Lung (tissue), 12 donors: ENCODE measurements around the gene KIF26B. TPM values are rescaled to one million over a fixed set of nuclear protein-coding genes. Genes with fewer than 3 reads are reported as not detected.

Experiments used
- ATAC-seq: fragments of 200-7000 bp; cut with Tn5 transposase; one replicate; pipeline ENCODE4 v1.9.1; 2020; ENCODE audit warnings: moderate number of reproducible peaks; ENCODE audit not compliant: insufficient read depth, low FRiP score
- DNase-seq, 3 donors: peaks; one replicate each; pipeline ENCODE4 v3.0.0-alpha.2; 2013 to 2017
- H3K27ac ChIP-seq, 2 donors: one replicate each; pipeline ENCODE4 v1.5.1; 2013; ENCODE audit warnings: mild to moderate bottlenecking in 2 of 2, moderate library complexity in 2 of 2, control low read depth in 1 of 2, inconsistent platforms in 1 of 2, low read depth in 1 of 2, low read length in 1 of 2
- H3K27me3 ChIP-seq, 3 donors: one replicate each; pipeline ENCODE4 v1.5.1; 2013; ENCODE audit warnings: low read length in 2 of 3; ENCODE audit not compliant: control insufficient read depth in 3 of 3, insufficient read depth in 3 of 3
- H3K36me3 ChIP-seq, 4 donors: one replicate each; pipeline ENCODE4 v1.5.1; 2013; ENCODE audit warnings: low read length in 4 of 4, mild to moderate bottlenecking in 1 of 4, moderate library complexity in 1 of 4; ENCODE audit not compliant: control insufficient read depth in 4 of 4, insufficient read depth in 4 of 4
- H3K4me1 ChIP-seq, 5 donors: one replicate each; pipeline ENCODE4 v1.5.1; 2013; ENCODE audit warnings: low read length in 5 of 5, mild to moderate bottlenecking in 2 of 5, moderate library complexity in 1 of 5; ENCODE audit not compliant: control insufficient read depth in 5 of 5, insufficient read depth in 5 of 5
- H3K4me3 ChIP-seq: one replicate; pipeline ENCODE4 v1.5.1; 2013; ENCODE audit warnings: mild to moderate bottlenecking, control low read depth, moderate library complexity
- H3K9ac ChIP-seq, 2 donors: one replicate each; pipeline ENCODE4 v1.5.1; 2013; ENCODE audit warnings: low read length in 2 of 2, control low read depth in 1 of 2; ENCODE audit not compliant: insufficient read depth in 1 of 2
- H3K9me3 ChIP-seq, 4 donors: one replicate each; pipeline ENCODE4 v1.5.1; 2013; ENCODE audit warnings: low read length in 3 of 4, mild to moderate bottlenecking in 1 of 4, moderate library complexity in 1 of 4; ENCODE audit not compliant: control insufficient read depth in 4 of 4, insufficient read depth in 3 of 4
- WGBS, 2 donors: extraction: QIAGEN DNeasy Blood & Tissue Kit; methylation state at CpG; one replicate each; pipeline ENCODE4 v1.1.7; 2013; 5-methylcytosine and 5-hydroxymethylcytosine counted together
- polyA plus RNA-seq, 2 donors: library from polyadenylated mRNA; stranded (reverse); fragments of 200-250 nt; gene quantifications; one replicate each; pipeline ENCODE4 v1.2.1, GENCODE V29; 2013
- total RNA-seq, 2 donors: library from RNA; depleted of rRNA in 1 of 2; stranded (reverse); fragments of >200 nt in 1 of 2; gene quantifications; one replicate each; pipeline ENCODE4 v1.2.1, GENCODE V29; 2014 to 2021
- TF ChIP-seq, protein P1 (sequence below): IDR thresholded peaks from 2 replicates; pipeline ENCODE4 v1.5.1; 2012; ENCODE audit warnings: mild to moderate bottlenecking; ENCODE audit errors: control extremely low read depth, extremely low read depth
- donor health status: control.
- donor health status: control.
- donor health status: Bipolar disorder and iron deficiency.
- donor health status: healthy.
- donor health status: DM: yes; HTN: yes; CAD: no.

The KIF26B gene
- total and polyA plus RNA-seq, 4 donors: 0.61 to 6.7 (median 2.2) TPM

DNA sequence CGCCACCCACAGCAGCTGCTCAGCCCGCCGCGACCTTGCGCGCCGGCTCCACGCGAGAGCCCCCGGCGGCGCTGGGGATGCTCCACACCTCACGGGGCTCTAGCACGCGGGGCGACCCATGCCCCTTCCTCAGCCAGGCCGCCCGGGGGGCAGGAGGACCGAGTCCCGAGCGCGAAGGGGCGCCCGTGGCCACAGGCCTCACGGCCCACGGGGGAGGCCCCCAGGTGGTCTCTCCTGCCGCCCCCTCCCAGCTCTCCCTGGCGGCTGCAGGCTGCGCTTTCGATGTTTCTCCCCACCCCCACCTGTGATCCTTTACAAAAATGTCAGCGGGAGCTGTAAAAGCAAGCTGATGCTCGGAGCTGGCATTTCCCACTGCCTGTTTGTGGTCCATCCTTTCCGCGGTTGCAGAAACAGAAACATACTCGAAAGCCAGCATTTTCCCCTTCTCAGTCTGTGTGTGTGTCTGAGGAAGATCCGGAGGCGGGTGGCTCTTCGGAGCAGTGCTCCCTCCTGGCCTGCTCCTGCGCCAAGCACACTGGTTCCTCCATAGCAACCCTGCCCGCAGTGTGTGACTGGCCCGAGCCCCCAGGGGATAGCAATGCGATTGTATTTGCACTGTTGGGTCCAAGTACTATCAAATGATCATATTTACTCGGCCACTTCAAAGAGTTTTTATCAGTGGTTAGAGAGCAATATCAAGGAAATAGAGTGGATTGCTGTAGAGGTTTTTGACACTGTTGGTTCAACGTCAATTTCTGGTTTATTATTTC, 2.1 kb downstream of the KIF26B start:
- DNase-seq (peak; percentile 34 to 51 (median 42)), ATAC-seq (no peak)
- peaks cover 0 to 47% (median 12%) of the 10 kb centered on the region in 5 donors for H3K4me1 ChIP-seq
- H3K9ac ChIP-seq: no peak overlapping the region
- 6 to 8% methylated on average over 22 to 44 of the region's 44 CpGs for WGBS, 2 donors
- H3K27me3 ChIP-seq: peaks cover 0 to 9% (median 7%) of the 10 kb centered on the region in 3 donors
- H3K9me3 ChIP-seq: no peaks in the 10 kb centered on the region
- peak overlapping the region; percentile 17 for H3K4me3 ChIP-seq
- H3K27ac ChIP-seq: no peak overlapping the region
- TF ChIP-seq, protein P1, sequence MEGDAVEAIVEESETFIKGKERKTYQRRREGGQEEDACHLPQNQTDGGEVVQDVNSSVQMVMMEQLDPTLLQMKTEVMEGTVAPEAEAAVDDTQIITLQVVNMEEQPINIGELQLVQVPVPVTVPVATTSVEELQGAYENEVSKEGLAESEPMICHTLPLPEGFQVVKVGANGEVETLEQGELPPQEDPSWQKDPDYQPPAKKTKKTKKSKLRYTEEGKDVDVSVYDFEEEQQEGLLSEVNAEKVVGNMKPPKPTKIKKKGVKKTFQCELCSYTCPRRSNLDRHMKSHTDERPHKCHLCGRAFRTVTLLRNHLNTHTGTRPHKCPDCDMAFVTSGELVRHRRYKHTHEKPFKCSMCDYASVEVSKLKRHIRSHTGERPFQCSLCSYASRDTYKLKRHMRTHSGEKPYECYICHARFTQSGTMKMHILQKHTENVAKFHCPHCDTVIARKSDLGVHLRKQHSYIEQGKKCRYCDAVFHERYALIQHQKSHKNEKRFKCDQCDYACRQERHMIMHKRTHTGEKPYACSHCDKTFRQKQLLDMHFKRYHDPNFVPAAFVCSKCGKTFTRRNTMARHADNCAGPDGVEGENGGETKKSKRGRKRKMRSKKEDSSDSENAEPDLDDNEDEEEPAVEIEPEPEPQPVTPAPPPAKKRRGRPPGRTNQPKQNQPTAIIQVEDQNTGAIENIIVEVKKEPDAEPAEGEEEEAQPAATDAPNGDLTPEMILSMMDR: no peak
- no peaks in the 10 kb centered on the region for H3K36me3 ChIP-seq

DNA sequence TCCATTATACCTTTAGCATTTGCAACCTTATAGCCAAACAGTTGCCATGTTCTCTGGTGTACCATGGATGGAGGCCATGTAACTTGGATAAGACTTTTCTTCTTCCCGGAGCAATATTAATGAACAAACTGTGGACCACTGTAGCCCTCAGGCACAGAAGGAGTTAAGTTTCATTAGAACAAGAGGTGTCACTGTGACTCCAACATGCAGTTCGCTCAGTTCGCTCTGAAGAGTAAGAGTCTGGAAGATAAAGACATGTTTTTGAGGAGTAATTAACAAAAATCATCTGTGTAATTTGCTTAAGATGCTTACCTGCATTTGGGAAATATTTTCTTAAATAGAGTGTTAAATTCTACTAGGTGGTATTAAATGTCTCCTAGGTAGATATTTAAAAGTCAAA, 4.1 kb downstream of the KIF26B start:
- H3K9ac ChIP-seq: no peak overlapping the region
- DNase-seq (no peak), ATAC-seq (no peak)
- H3K27me3 ChIP-seq: peaks cover 0 to 9% (median 7%) of the 10 kb centered on the region in 3 donors
- no peaks in the 10 kb centered on the region for H3K36me3 ChIP-seq
- WGBS, 2 donors: 94 to 96% methylated on average over 3 of the region's 3 CpGs
- peaks cover 0 to 39% (median 11%) of the 10 kb centered on the region in 5 donors for H3K4me1 ChIP-seq
- TF ChIP-seq, protein P1: no peak
- no peak overlapping the region for H3K4me3 ChIP-seq
- H3K27ac ChIP-seq: no peak overlapping the region
- no peaks in the 10 kb centered on the region for H3K9me3 ChIP-seq

DNA sequence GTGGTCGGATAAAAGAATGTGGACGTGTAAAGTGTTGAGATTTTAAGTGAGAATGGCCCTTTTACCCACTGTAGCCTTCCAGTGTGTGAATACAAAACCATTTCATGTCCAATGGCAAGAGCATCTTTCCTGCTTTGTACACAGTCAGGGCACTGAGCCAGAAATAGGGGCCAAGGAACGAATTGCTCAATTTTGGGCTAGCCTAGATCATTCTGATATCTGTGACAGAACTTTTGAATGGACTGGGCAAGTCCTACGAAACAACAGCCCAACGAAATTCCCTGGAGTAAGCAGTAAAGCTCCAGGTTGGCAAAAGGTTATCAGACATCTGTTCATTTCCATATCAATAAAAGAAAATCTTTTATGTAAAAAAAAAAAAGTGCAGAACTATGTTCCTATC, 5.5 kb downstream of the KIF26B start:
- no peak overlapping the region for H3K27ac ChIP-seq
- DNase-seq (peak; percentile 63 to 81 (median 76)), ATAC-seq (no peak)
- H3K9ac ChIP-seq: no peak overlapping the region
- WGBS, 2 donors: 65 to 71% methylated on average over 5 of the region's 5 CpGs
- H3K36me3 ChIP-seq: no peaks in the 10 kb centered on the region
- peaks cover 0 to 31% (median 7%) of the 10 kb centered on the region in 5 donors for H3K4me1 ChIP-seq
- peaks cover 0 to 9% (median 4%) of the 10 kb centered on the region in 3 donors for H3K27me3 ChIP-seq
- no peaks in the 10 kb centered on the region for H3K9me3 ChIP-seq
- no peak overlapping the region for H3K4me3 ChIP-seq
- TF ChIP-seq, protein P1: no peak
